ENCODE measurements around the gene PRKCE. TPM values are rescaled to one million over a fixed set of nuclear protein-coding genes. Genes with fewer than 3 reads are reported as not detected.

The PRKCE gene
- total RNA-seq, 2 donors from 2014 or later, result 5.8 to 18.1 TPM

- TF ChIP-seq, protein P1, sequence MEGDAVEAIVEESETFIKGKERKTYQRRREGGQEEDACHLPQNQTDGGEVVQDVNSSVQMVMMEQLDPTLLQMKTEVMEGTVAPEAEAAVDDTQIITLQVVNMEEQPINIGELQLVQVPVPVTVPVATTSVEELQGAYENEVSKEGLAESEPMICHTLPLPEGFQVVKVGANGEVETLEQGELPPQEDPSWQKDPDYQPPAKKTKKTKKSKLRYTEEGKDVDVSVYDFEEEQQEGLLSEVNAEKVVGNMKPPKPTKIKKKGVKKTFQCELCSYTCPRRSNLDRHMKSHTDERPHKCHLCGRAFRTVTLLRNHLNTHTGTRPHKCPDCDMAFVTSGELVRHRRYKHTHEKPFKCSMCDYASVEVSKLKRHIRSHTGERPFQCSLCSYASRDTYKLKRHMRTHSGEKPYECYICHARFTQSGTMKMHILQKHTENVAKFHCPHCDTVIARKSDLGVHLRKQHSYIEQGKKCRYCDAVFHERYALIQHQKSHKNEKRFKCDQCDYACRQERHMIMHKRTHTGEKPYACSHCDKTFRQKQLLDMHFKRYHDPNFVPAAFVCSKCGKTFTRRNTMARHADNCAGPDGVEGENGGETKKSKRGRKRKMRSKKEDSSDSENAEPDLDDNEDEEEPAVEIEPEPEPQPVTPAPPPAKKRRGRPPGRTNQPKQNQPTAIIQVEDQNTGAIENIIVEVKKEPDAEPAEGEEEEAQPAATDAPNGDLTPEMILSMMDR (IDR thresholded peaks at IDR 0.05), result no peak
- no peaks in the 10 kb centered on the region for H3K4me1 ChIP-seq (ENCODE audit: control insufficient read depth in 1 of 2, low read depth in 2 of 2)
- H3K4me3 ChIP-seq, result no peak overlapping the region
- ATAC-seq (ENCODE audit: insufficient number of reproducible peaks, low FRiP score, low read depth) (no peak), DNase-seq (ENCODE audit: low spot score) (no peak)
- no peaks in the 10 kb centered on the region for H3K36me3 ChIP-seq
- no peaks in the 10 kb centered on the region for H3K9me3 ChIP-seq
- no peaks in the 10 kb centered on the region for H3K27me3 ChIP-seq (replicated peaks; ENCODE audit: insufficient read depth)
- H3K27ac ChIP-seq, result no peak overlapping the region
Measured at GRCh38 chr2:46075848-46076247, 424.4 kb downstream of the PRKCE start.

DNA sequence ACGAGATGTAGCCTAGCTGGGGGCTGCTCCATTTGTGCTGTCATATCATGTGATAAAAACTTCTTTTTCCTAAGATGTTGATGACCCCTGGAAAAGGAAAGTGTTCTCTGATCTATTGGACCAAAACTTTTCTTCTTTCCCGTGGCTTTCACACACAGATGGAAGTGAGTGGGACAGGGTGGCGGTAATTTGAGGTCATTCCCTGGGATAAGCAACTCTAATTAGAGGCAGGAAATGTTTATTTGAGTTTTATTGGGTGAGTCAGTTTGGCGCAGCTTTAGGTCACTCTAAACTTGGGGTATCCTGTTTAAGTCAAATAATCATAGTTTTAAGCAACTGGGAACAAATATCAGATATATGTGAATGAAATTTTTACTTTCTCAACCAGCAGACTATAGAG, 424.8 kb downstream of the PRKCE start:
- Histone ChIP-seq H3K9me3 (no peaks in the 10 kb centered on the region), H3K27ac (no peak overlapping the region), H3K27me3 (replicated peaks; ENCODE audit: insufficient read depth) (no peaks in the 10 kb centered on the region), H3K4me1 (ENCODE audit: control insufficient read depth in 1 of 2, low read depth in 2 of 2) (no peaks in the 10 kb centered on the region), H3K4me3 (no peak overlapping the region), H3K36me3 (no peaks in the 10 kb centered on the region)
- ATAC-seq (ENCODE audit: insufficient number of reproducible peaks, low FRiP score, low read depth) (no peak), DNase-seq (ENCODE audit: low spot score) (no peak)
- TF ChIP-seq, protein P1 (IDR thresholded peaks at IDR 0.05), result no peak

- Histone ChIP-seq H3K27ac (no peak overlapping the region), H3K4me1 (ENCODE audit: control insufficient read depth in 1 of 2, low read depth in 2 of 2) (no peaks in the 10 kb centered on the region), H3K27me3 (replicated peaks; ENCODE audit: insufficient read depth) (no peaks in the 10 kb centered on the region), H3K36me3 (no peaks in the 10 kb centered on the region), H3K4me3 (no peak overlapping the region), H3K9me3 (no peaks in the 10 kb centered on the region)
- TF ChIP-seq, protein P1 (IDR thresholded peaks at IDR 0.05), result no peak
- no peak for ATAC-seq (ENCODE audit: insufficient number of reproducible peaks, low FRiP score, low read depth)
- no peak for DNase-seq (ENCODE audit: low spot score)
Measured at GRCh38 chr2:46076875-46077274, 425.4 kb downstream of the PRKCE start.

DNA sequence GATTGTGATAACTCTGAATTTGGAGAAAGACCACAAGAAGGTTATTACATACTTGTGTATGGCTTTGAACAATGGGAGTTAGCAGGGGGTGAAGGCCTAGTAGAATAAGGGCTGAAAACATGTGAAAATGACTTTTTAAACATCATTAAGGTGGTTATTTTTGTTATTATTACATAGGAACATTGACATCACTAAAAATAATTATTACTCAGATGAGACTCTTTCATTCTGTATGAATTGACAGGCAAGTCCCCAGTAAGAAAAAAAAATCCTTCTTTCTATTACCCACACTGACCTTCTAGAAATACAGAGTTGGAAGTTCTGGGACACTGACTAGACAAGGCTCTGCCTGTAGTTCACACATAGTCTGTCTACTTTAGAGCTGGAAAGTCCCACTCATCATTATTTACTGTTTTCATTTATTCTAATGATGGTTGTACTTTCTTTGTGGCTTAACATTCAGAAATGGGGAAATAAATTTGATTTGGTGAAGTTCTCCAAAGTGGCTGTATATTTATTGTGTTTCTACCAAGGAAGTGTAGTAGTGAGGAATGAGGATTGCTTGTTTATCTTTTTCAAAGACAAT, 426.1 kb downstream of the PRKCE start:
- no peaks in the 10 kb centered on the region for H3K4me1 ChIP-seq (ENCODE audit: control insufficient read depth in 1 of 2, low read depth in 2 of 2)
- no peaks in the 10 kb centered on the region for H3K9me3 ChIP-seq
- ATAC-seq (ENCODE audit: insufficient number of reproducible peaks, low FRiP score, low read depth) (no peak), DNase-seq (ENCODE audit: low spot score) (no peak)
- TF ChIP-seq, protein P1 (IDR thresholded peaks at IDR 0.05), result no peak
- no peak overlapping the region for H3K27ac ChIP-seq
- H3K4me3 ChIP-seq, result no peak overlapping the region
- H3K36me3 ChIP-seq, result no peaks in the 10 kb centered on the region
- no peaks in the 10 kb centered on the region for H3K27me3 ChIP-seq (replicated peaks; ENCODE audit: insufficient read depth)

DNA sequence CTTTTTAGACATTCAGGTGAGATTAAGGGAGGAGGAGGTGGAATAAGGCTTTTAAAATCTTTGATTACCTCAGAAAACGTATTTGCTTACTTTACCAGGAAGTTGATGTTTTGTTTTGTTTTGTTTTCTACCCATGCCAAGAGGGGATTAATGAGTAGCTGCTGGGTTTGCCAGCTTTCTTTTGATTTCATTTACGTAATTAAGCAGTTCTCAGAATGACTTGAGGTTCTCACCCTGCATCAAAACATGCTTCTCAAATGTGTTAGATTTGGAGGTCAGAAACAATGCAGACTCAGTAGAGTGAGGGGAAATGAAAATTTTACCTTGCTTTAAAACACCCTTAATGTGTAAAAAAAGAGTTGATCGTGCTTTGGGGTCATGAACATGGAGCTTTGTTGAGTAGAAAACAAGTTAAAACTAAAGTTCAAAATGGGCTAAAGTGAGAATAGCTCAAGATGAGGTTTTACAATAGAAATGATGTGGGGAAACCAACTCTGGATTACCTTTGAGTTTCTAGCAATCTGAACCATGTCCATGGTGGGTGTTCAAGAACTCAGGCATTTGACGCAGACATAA, 428.6 kb downstream of the PRKCE start:
- TF ChIP-seq, protein P1 (IDR thresholded peaks at IDR 0.05), result no peak
- ATAC-seq (ENCODE audit: insufficient number of reproducible peaks, low FRiP score, low read depth) (no peak), DNase-seq (ENCODE audit: low spot score) (no peak)
- Histone ChIP-seq H3K27ac (no peak overlapping the region), H3K36me3 (no peaks in the 10 kb centered on the region), H3K27me3 (replicated peaks; ENCODE audit: insufficient read depth) (no peaks in the 10 kb centered on the region), H3K4me1 (ENCODE audit: control insufficient read depth in 1 of 2, low read depth in 2 of 2) (peaks cover 0 to 5% of the 10 kb centered on the region in 2 donors), H3K4me3 (no peak overlapping the region), H3K9me3 (no peaks in the 10 kb centered on the region)
